ENCODE measurements around the gene TANC1. TPM values are rescaled to one million over a fixed set of nuclear protein-coding genes. Genes with fewer than 3 reads are reported as not detected.
"Not testable (repeated sequence)": the region's sequence is repeated elsewhere in the genome, so short reads cannot be mapped to it uniquely, and the experiment has no call there.

Gene TANC1
- total RNA-seq, 1 experiment from 2014 or later = 18.6 TPM

GRCh38 chr2:159026170-159026569 is 57.7 kb downstream of the TANC1 start:
- DNase-seq (ENCODE audit: low spot score) = no peak

- no peak for DNase-seq (ENCODE audit: low spot score)
Observed at GRCh38 chr2:159028776-159029175, 60.3 kb downstream of the TANC1 start.

- DNase-seq (ENCODE audit: low spot score) = no peak
Observed at GRCh38 chr2:159029936-159030335, 61.5 kb downstream of the TANC1 start.

DNA sequence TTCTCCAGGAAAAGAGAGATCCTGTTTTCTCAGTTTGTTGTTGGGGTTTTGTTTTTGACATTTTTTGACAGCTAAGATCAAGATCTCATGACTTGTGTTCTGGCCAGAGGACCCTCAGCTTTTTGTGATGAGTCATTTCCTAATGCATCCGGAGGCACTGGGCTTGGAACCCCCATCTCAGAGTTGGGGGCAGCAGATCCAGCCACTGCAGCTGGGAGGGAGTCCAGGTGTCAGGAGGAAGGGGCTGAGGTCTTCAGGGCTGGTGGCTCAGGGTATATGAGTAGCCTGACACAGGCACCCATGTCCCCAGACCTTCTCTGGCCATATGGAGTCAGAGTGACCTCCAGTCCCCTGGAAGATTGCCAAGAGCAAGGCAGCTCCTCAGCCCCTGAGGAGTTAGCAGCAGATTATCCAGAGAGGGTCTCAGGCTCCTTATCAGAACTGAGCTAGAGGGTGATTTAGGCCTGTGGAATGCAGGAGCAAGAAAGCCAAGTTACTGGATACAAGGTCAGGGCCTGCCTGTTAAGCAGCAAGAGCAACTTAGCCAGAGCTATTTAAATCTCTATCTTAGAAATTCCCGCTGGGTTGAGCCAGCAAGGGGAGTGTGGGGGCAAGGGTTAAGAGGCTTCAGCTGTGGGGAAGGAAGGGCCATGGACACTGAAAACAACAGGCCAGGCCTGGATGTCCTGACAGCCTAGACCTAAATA is 62.4 kb downstream of the TANC1 start:
- DNase-seq (ENCODE audit: low spot score) = peak; percentile 50

- no peak for DNase-seq (ENCODE audit: low spot score)
Observed at GRCh38 chr2:159032146-159032545, 63.7 kb downstream of the TANC1 start.

- DNase-seq (ENCODE audit: low spot score) = no peak
Observed at GRCh38 chr2:159032580-159032979, 64.1 kb downstream of the TANC1 start.

- no peak for DNase-seq (ENCODE audit: low spot score)
Observed at GRCh38 chr2:159034713-159035112, 66.3 kb downstream of the TANC1 start.

- DNase-seq (ENCODE audit: low spot score) = peak; percentile 84
Observed at GRCh38 chr2:159035790-159036411, 67.5 kb downstream of the TANC1 start.

DNA sequence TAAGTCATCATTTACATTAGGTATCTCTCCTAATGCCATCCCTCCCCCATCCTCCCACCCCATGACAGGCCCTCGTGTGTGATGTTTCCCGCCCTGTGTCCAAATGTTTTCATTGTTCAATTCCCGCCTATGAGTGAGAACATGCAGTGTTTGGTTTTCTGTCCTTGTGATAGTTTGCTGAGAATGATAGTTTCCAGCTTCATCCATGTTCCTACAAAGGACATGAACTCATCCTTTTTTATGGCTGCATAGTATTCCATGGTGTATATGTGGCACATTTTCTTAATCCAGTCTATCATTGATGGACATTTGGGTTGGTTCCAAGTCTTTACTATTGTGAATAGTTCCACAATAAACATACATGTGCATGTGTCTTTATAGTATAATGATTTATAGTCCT is 68.0 kb downstream of the TANC1 start:
- DNase-seq (ENCODE audit: low spot score) = not testable (repeated sequence)

GRCh38 chr2:159041328-159041727 is 72.9 kb downstream of the TANC1 start:
- not testable (repeated sequence) for DNase-seq (ENCODE audit: low spot score)

DNA sequence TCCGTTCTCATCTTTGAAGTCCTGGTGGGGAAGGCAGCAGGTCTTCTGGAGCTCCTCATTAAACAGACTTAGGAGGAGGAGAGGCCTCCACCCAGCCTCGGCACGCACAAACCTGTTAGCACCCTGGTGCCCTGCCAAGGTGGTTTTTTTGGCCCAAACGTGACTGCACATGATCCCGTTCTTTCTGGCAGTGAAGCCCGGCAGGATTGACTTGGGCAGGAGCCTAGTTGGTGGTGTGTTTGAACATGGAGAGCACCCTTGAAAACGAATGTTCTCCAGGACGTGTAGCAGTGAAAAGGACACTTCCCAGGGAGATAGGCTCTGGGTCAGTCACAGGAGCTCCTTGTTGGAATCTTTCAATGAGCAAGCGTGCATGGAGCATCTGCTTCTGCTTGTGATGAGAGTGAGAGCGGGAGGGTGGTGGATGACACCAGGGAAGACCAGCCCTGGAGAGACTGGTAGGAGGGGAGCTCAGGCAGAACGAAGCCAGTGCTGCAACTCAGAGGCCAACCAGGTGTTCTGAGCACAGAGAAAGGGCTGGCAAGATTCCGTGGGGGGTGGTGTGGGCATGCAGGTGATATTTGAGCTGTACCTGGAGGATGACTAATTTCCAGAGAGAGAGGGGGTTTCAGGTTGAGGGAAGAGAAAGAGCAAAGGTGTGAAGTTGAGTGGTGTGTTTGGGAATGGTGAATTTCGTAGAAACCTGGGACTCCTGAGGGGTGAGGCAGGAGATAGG is 73.8 kb downstream of the TANC1 start:
- no peak for DNase-seq (ENCODE audit: low spot score)

GRCh38 chr2:159043710-159044109 is 75.3 kb downstream of the TANC1 start:
- no peak for DNase-seq (ENCODE audit: low spot score)

DNA sequence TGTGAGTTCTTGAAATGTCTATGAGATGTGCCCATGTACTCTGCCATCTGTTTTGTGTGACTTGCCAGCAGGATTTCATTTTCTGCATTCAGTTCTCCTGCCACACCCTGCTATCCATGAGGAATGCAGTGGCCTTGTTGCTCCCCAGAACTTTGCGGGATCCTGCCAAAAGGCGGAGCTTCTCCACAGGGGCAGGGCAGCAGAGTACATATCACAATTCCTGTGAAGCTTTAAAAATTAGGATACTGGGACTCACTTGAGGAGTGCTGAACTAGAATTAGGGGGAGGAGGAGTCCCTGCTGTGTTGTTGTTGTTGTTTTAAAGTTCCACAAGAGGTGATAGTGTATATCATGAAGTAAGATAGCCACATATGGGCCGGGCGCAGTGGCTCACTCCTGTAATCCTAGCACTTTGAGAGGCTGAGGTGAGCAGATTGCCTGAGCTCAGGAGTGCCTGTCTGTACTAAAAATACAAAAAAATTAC is 76.4 kb downstream of the TANC1 start:
- peak; percentile 38 for DNase-seq (ENCODE audit: low spot score)

GRCh38 chr2:159045545-159046454 is 77.4 kb downstream of the TANC1 start:
- DNase-seq (ENCODE audit: low spot score) = peak; percentile 35

- no peak for DNase-seq (ENCODE audit: low spot score)
Observed at GRCh38 chr2:159046966-159047365, 78.5 kb downstream of the TANC1 start.

DNA sequence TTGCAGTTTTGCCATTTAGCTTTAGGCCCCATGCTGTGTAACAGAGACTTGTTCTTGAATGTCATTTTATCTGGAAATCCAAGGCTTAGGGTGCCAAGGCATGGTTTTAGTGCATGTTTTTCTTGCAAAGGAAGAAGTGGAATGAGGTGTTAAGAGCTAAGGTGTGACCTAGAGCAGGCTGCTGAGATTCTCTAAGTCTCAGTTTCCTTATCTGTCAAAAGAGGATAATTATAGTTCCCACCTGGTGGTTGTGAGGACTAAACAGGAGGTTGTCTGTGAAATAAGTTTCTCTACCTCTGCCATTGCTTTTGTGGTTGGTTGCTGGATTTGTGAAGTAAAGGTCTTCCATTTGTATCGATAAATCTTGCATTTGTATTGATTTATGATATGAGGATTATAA is 82.0 kb downstream of the TANC1 start:
- DNase-seq (ENCODE audit: low spot score) = no peak

DNA sequence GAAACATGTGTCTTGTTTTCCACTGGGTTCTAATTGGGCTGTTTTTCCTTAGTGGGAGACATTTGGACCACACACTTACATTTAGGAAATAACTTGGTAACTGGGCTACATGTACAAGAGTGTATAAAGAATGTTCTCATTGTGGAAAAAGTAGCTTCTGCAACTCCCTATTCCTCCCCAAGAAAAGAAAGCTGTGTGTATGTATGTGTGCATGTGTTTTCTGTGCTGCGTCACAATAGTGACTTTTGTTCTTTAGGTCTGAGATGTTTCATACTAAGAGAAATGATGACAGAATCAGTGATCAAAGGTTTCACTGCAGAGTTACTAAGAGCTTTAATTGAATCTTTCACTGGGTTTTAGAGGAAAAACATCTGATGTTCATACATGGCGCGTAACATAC is 82.7 kb downstream of the TANC1 start:
- no peak for DNase-seq (ENCODE audit: low spot score)

DNA sequence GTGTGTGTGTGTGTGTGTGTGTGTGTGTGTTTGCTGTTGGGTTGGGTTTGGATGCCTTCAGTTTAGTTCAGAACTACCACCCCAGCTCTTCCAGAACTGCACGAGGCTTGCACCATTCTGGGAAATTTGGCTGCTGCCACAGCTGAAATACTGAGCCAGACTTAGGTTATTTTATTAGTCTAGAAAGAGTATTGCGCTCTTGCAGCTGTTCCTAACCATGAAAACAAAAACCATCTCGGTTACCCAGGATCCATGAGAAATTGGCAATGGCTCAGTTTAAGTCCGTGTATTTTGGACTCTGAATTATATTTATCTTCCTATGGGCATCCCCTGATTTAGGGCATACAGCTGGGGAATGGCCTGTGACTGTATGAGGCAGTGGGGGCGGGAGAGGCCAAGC is 83.2 kb downstream of the TANC1 start:
- no peak for DNase-seq (ENCODE audit: low spot score)

DNA sequence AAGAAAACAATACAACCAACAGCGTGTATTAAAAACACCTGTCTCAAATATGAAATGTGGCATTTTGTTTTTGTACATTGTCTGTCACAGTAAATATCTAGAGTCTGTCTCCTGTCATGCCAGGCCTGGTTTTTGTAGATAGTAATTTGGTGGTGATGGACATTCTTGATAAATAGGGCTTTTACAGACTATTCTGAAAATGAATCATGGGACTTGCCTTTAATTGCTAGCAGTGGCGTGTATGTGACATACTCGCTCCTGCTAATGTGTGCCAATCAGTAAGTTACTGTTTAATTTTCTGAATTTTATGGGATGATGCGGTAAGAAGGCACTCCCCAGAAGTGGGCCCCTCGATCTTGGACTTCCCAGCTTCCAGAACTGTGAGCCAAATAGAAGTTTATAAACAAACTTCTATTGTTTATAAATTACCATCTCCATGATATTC is 83.7 kb downstream of the TANC1 start:
- DNase-seq (ENCODE audit: low spot score) = no peak

DNA sequence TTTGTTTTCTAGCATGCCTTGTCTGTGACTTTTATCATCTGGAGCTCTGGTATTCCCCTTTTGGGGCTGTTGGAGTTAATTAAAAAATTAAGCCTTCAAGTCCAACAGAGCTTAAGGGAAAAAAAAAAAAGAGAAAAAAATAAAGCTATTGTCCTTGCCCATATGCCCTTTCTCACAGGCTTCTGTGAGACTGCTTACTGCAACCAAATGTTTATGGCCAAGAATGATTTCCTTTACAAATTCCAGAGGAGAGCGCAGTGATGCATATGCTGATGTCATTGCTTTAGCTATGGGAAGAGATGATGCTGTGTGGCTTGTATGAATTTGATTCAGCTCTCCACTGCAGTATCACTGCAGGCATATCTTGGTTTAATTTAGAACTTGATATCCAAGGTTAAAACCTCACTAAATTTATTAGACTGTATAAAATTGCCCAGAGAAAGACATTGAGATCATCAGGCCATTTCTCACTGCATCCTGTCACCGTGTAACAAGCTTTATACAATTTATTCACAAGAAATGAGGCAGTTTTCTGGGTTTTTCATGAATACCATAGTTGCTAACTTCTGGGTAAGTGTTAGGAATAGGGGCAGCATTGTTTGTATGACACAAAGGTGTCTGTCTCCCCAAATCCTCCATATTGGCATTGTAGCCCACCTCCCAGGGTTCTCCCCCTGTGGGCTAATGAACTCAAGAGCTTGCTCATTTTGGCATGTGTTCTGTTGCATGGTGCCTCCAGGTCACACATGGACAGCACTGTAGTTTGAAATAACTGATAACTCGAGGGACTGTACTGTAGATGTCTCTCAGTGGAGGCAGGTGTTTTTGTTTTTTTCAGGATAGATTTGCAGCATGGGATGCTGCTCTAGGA is 85.0 kb downstream of the TANC1 start:
- DNase-seq (ENCODE audit: low spot score) = no peak

- no peak for DNase-seq (ENCODE audit: low spot score)
Observed at GRCh38 chr2:159054032-159054334, 85.5 kb downstream of the TANC1 start.

Data from HT-29 (cell line).